Right lobe of liver (tissue), 6 donors: ENCODE measurements around the gene IL36G. TPM values are rescaled to one million over a fixed set of nuclear protein-coding genes. Genes with fewer than 3 reads are reported as not detected.

Experiments used
- ATAC-seq, 4 donors: fragments of 200-7000 bp; cut with Tn5 transposase; one replicate each; pipeline ENCODE4 v1.9.1; 2020; ENCODE audit warnings: mild to moderate bottlenecking in 4 of 4, moderate library complexity in 4 of 4
- DNase-seq, 3 donors: peaks; one replicate each; pipeline ENCODE4 v3.0.0-alpha.2; 2020
- H3K27ac ChIP-seq, 3 donors: fragments of 200-600 bp; one replicate each; pipeline ENCODE4 v1.8.0; 2022
- H3K27me3 ChIP-seq, 2 donors: fragments of 200-600 bp; one replicate each; pipeline ENCODE4 v1.8.0; 2022
- H3K36me3 ChIP-seq, 4 donors: fragments of 200-600 bp; sonication (generic) in 1 of 4; one replicate each; pipeline versions ENCODE4 v1.5.1 to v1.8.0; 2017 to 2022; ENCODE audit warnings: control low read depth in 1 of 4
- H3K4me1 ChIP-seq, 4 donors: fragments of 200-600 bp; sonication (generic) in 1 of 4; one replicate each; pipeline versions ENCODE4 v1.5.1 to v1.8.0; 2017 to 2022; ENCODE audit warnings: control low read depth in 1 of 4
- H3K4me3 ChIP-seq, 3 donors: fragments of 200-600 bp; one replicate each; pipeline ENCODE4 v1.8.0; 2022
- H3K9me3 ChIP-seq, 4 donors: fragments of 200-600 bp; sonication (generic) in 1 of 4; one replicate each; pipeline versions ENCODE4 v1.5.1 to v1.8.0; 2017 to 2022; ENCODE audit warnings: control low read depth in 1 of 4
- CTCF ChIP-seq, 4 donors: fragments of 200-600 bp in 3 of 4; fragments of 450-650 bp in 1 of 4; IDR thresholded peaks; one replicate each; pipeline versions ENCODE4 v1.5.1 to v1.8.0; 2016 to 2022; ENCODE audit warnings: antibody characterized with exemption in 4 of 4, mild to moderate bottlenecking in 2 of 4
- POLR2A ChIP-seq: fragments of 450-650 bp; IDR thresholded peaks from one replicate; pipeline ENCODE4 v1.6.1; 2017; ENCODE audit warnings: antibody characterized with exemption, mild to moderate bottlenecking
- WGBS: methylation state at CpG from one replicate; pipeline ENCODE4 v1.1.6; 2018; ENCODE audit warnings: low coverage, low lambda C conversion rate; ENCODE audit not compliant: insufficient coverage; ENCODE audit errors: missing lambda C conversion rate; 5-methylcytosine and 5-hydroxymethylcytosine counted together
- intact Hi-C, 2 donors: fragments of 100-400 bp; cut with DNase I; formaldehyde crosslinking; loops; one replicate each; pipeline versions ENCODE4 v1.11.2 to v1.14.1; 2022
- total RNA-seq, 6 experiments: library from RNA; depleted of rRNA in 2 of 6; stranded (reverse); fragments of >200 nt in 2 of 6; fragmentation: NEBNext Ultra II Directional in 3 of 6; extraction: Animal tissue kit (Norgen Biotek cat#: 25700) in 3 of 6; gene quantifications; one replicate each; pipeline versions ENCODE4 v1.1.0 to v1.2.4, GENCODE V29; 2016 to 2023
- donor health status: DM: no; HTN: yes; CAD: no.
- donor health status: DM: no; HTN: no; CAD: no.
- donor health status: DM: no; HTN: no; CAD: no.
- donor health status: DM: no; HTN: yes; CAD: no.
- donor health status: DM: no; HTN: yes; CAD: no.

IL36G gene
- total RNA-seq, 6 experiments from 2014 or later = not detected

GRCh38 chr2:112994648-112995047 lies 16.8 kb downstream of the IL36G start:
- 100% methylated on average over 1 of the region's 2 CpGs for WGBS
- intact Hi-C loops = no loop called here
- TF ChIP-seq POLR2A = no peak
- no peak for TF ChIP-seq CTCF (IDR thresholded peaks at IDR 0.05)
- peaks cover 0 to 3% (median 0%) of the 10 kb centered on the region in 4 donors for H3K4me1 ChIP-seq
- no peaks in the 10 kb centered on the region for H3K27me3 ChIP-seq
- H3K27ac ChIP-seq = peak overlapping the region in 1 of 3 donors; percentile 17
- no peaks in the 10 kb centered on the region for H3K9me3 ChIP-seq
- no peak overlapping the region for H3K4me3 ChIP-seq
- ATAC-seq = peak in 1 of 4 donors; percentile 19
- no peaks in the 10 kb centered on the region for H3K36me3 ChIP-seq
- DNase-seq = no peak

- TF ChIP-seq CTCF (IDR thresholded peaks at IDR 0.05) = no peak
- no peak for TF ChIP-seq POLR2A
- WGBS = 84% methylated on average over 14 of the region's 14 CpGs
Observed at GRCh38 chr2:112995346-112995920, 17.6 kb downstream of the IL36G start.

GRCh38 chr2:112996635-112997034 lies 18.8 kb downstream of the IL36G start:
- H3K27ac ChIP-seq = no peak overlapping the region
- TF ChIP-seq POLR2A (no peak), CTCF (IDR thresholded peaks at IDR 0.05) (no peak)
- no peaks in the 10 kb centered on the region for H3K9me3 ChIP-seq
- no peaks in the 10 kb centered on the region for H3K27me3 ChIP-seq
- H3K4me3 ChIP-seq = no peak overlapping the region
- DNase-seq = no peak
- WGBS = 68% methylated on average over 3 of the region's 6 CpGs
- intact Hi-C loops = no loop called here
- ATAC-seq = no peak
- no peaks in the 10 kb centered on the region for H3K36me3 ChIP-seq
- H3K4me1 ChIP-seq = peaks cover 0 to 3% (median 0%) of the 10 kb centered on the region in 4 donors

More at GRCh38 chr2:112995346-112995920, 17.6 kb downstream of the IL36G start:
- H3K27ac ChIP-seq = no peak overlapping the region
- no peak for DNase-seq
- H3K27me3 ChIP-seq = no peaks in the 10 kb centered on the region
- H3K4me1 ChIP-seq = peaks cover 0 to 3% (median 0%) of the 10 kb centered on the region in 4 donors
- intact Hi-C loops = no loop called here
- no peaks in the 10 kb centered on the region for H3K36me3 ChIP-seq
- no peak overlapping the region for H3K4me3 ChIP-seq
- H3K9me3 ChIP-seq = no peaks in the 10 kb centered on the region
- no peak for ATAC-seq

- WGBS = 69% methylated on average over 1 of the region's 1 CpG
- Histone ChIP-seq H3K27ac (no peak overlapping the region), H3K27me3 (no peaks in the 10 kb centered on the region), H3K9me3 (no peaks in the 10 kb centered on the region), H3K4me3 (no peak overlapping the region), H3K36me3 (no peaks in the 10 kb centered on the region), H3K4me1 (peaks cover 0 to 3% (median 0%) of the 10 kb centered on the region in 4 donors)
- intact Hi-C loops = no loop called here
- no peak for TF ChIP-seq POLR2A
- TF ChIP-seq CTCF (IDR thresholded peaks at IDR 0.05) = no peak
- no peak for ATAC-seq
- DNase-seq = no peak
Observed at GRCh38 chr2:112997151-112997550, 19.3 kb downstream of the IL36G start.
